HepG2 (cell line): ENCODE measurements around the gene TTC38. TPM values are rescaled to one million over a fixed set of nuclear protein-coding genes. Genes with fewer than 3 reads are reported as not detected.

ENCODE experiments used
- ATAC-seq: fragments of 200-7000 bp; cut with Tn5 transposase; 3 replicates; pipeline ENCODE4 v1.9.1; 2020; ENCODE audit warnings: mild to moderate bottlenecking, moderate library complexity
- BruUV-seq: library from RNA; stranded (reverse); fragments of 400-500 nt; replicated peaks from 2 replicates; lab custom pipeline; 2021; lab: Mats Ljungman, UMichigan
- CTCF ChIA-PET: fragments of 300-600 bp; formaldehyde crosslinking; extraction: SDS; loops from one replicate; lab custom pipeline; 2021; ENCODE audit warnings: low total read pairs, inconsistent platforms, low intra/inter-chr PET ratio; lab: Yijun Ruan, JAX
- POLR2A ChIA-PET: fragments of 350-600 bp; sonication (Branson Sonifier 250); formaldehyde crosslinking; loops from one replicate; lab custom pipeline; 2020; ENCODE audit warnings: antibody characterized with exemption, inconsistent platforms; lab: Yijun Ruan, JAX
- DNase-seq: peaks from one replicate; pipeline ENCODE4 v3.0.0-alpha.2; 2015; ENCODE audit warnings: low spot score
- FAIRE-seq: peaks from 3 replicates; lab custom pipeline; 2011; peaks lifted over from hg19 to GRCh38; lab: Jason Lieb, UNC
- H2AFZ ChIP-seq: one replicate; pipeline ENCODE4 v1.6.1; 2011; ENCODE audit warnings: low read length, inconsistent platforms
- H3K27ac ChIP-seq: fragments of 300-600 bp; 3 replicates; pipeline ENCODE4 v1.8.0; 2011; ENCODE audit warnings: mixed run types, mild to moderate bottlenecking, mixed read lengths, low read length, inconsistent platforms; ENCODE audit not compliant: insufficient read depth; ENCODE audit errors: extremely low read length
- H3K27me3 ChIP-seq, 2 experiments: fragments of 200-600 bp in 1 of 2; 2 replicates in 1 of 2; 3 replicates in 1 of 2; pipeline versions ENCODE4 v1.6.0 to v1.8.0; 2011; ENCODE audit warnings: low read length in 2 of 2, mild to moderate bottlenecking in 2 of 2, moderate library complexity in 2 of 2, inconsistent platforms in 1 of 2; ENCODE audit not compliant: insufficient read depth in 2 of 2, control insufficient read depth in 1 of 2
- H3K36me3 ChIP-seq, 2 experiments: fragments of 200-600 bp in 1 of 2; replicated peaks in 1 of 2; 2 replicates in 1 of 2; 3 replicates in 1 of 2; pipeline versions ENCODE4 v1.5.1 to v1.8.0; 2011; ENCODE audit warnings: low read length in 2 of 2, inconsistent platforms in 1 of 2; ENCODE audit not compliant: insufficient read depth in 2 of 2, control insufficient read depth in 1 of 2
- H3K4me1 ChIP-seq: 2 replicates; pipeline ENCODE4 v1.5.1; 2012; ENCODE audit warnings: low read length, inconsistent platforms; ENCODE audit not compliant: insufficient read depth
- H3K4me2 ChIP-seq: 2 replicates; pipeline ENCODE4 v1.6.0; 2011; ENCODE audit warnings: low read depth, low read length, inconsistent platforms
- H3K4me3 ChIP-seq, 3 experiments: fragments of 200-600 bp in 1 of 3; sonication (generic), shearing (Covaris generic) in 1 of 3; replicated peaks in 1 of 3; 2 replicates each; pipeline ENCODE4 v1.5.1; 2011 to 2016; ENCODE audit warnings: low read length in 3 of 3, inconsistent platforms in 2 of 3, low read depth in 2 of 3, mild to moderate bottlenecking in 2 of 3, control low read depth in 1 of 3, mixed read lengths in 1 of 3; ENCODE audit not compliant: insufficient read depth in 1 of 3
- H3K79me2 ChIP-seq: one replicate; pipeline ENCODE4 v1.6.1; 2011; ENCODE audit warnings: low read length, inconsistent platforms; ENCODE audit not compliant: insufficient read depth
- H3K9ac ChIP-seq: 2 replicates; pipeline ENCODE4 v1.6.0; 2011; ENCODE audit warnings: mild to moderate bottlenecking, low read depth, low read length, inconsistent platforms; ENCODE audit not compliant: insufficient read depth
- H3K9me3 ChIP-seq: 2 replicates; pipeline ENCODE4 v1.5.1; 2012; ENCODE audit warnings: mild to moderate bottlenecking, low read length
- H4K20me1 ChIP-seq: 2 replicates; pipeline ENCODE4 v1.6.0; 2011; ENCODE audit warnings: inconsistent platforms, mild to moderate bottlenecking, low read length, moderate library complexity; ENCODE audit not compliant: insufficient read depth
- AGO2 ChIP-seq: fragments of 200-400 bp; formaldehyde crosslinking; optimal IDR thresholded peaks from 2 replicates; pipeline ENCODE3; 2017; ENCODE audit warnings: mild to moderate bottlenecking, low read depth, low read length, moderate library complexity
- CBX5 ChIP-seq: sonication (generic); formaldehyde crosslinking; IDR thresholded peaks from 2 replicates; pipeline ENCODE4 v1.4.0; 2020; ENCODE audit warnings: missing genetic modification reagents, borderline replicate concordance
- NONO ChIP-seq, 2 experiments: fragments of 450-650 bp in 1 of 2; sonication (generic) in 1 of 2; formaldehyde crosslinking in 1 of 2; IDR thresholded peaks in 1 of 2; conservative IDR thresholded peaks in 1 of 2; 2 replicates each; pipeline versions ENCODE4 v1.6.1 to v1.8.0; 2017 to 2022; ENCODE audit warnings: mild to moderate bottlenecking in 1 of 2, missing genetic modification reagents in 1 of 2, moderate library complexity in 1 of 2
- WGBS: methylation state at CpG from one replicate; pipeline ENCODE4 v1.1.6; 2017; ENCODE audit warnings: low lambda C conversion rate; 5-methylcytosine and 5-hydroxymethylcytosine counted together
- in situ Hi-C: cut with HindIII; loops from 2 replicates; pipeline ENCODE4 v1.10.0; 2017; ENCODE audit warnings: low pct_unique_long_range_greater_than_20kb; ENCODE audit not compliant: extremely low pct_ligation_motif_present
- intact Hi-C: fragments of 100-400 bp; cut with micrococcal nuclease; formaldehyde crosslinking; loops from one replicate; pipeline ENCODE4 v1.10.0; 2022; ENCODE audit not compliant: unreplicated experiment
- polyA plus RNA-seq, 8 experiments: library from polyadenylated mRNA; depleted of rRNA in 3 of 8; stranded (reverse) in 7 of 8; unstranded in 1 of 8; fragments of >200 nt; fragmentation: Illumina TruSeq in 4 of 8; extraction: Trizol in 4 of 8; gene quantifications; 2 replicates each; pipeline versions ENCODE4 v1.2.1 to v1.2.3, GENCODE V29; 2011 to 2016; ENCODE audit warnings: low read depth in 4 of 8, missing spikeins in 1 of 8, mixed read lengths in 1 of 8; ENCODE audit not compliant: insufficient read depth in 1 of 8
- total RNA-seq, 5 experiments: library from RNA; depleted of rRNA; stranded (reverse); fragments of >200 nt; fragmentation: Illumina TruSeq; extraction: Trizol; gene quantifications; 2 replicates each; pipeline ENCODE4 v1.2.3, GENCODE V29; 2016; ENCODE audit warnings: low read depth in 1 of 5

The TTC38 gene
- total and polyA plus RNA-seq, 2 of the 13 experiments (the other 11 are each of a cell fraction or from before 2014, with no cell fraction given): 101 to 105 TPM

- in situ Hi-C loops: no loop called here
- Histone ChIP-seq H2AFZ (no peak overlapping the region), H3K4me2 (no peak overlapping the region), H3K27me3 (no peaks in the 10 kb centered on the region), H3K79me2 (peaks cover 24% of the 10 kb centered on the region), H3K27ac (no peak overlapping the region), H3K9ac (no peak overlapping the region), H3K9me3 (no peaks in the 10 kb centered on the region), H3K4me3 (no peak overlapping the region), H3K4me1 (0 out of 2 replicates have a peak, but pooled peaks cover 5% of the 10 kb centered on the region), H4K20me1 (no peaks in the 10 kb centered on the region), H3K36me3 (peaks cover 8 to 34% of the 10 kb centered on the region in 2 experiments; a peak in 4 of 5 replicates)
- WGBS: 99% methylated on average over 23 of the region's 23 CpGs
- DNase-seq (no peak), FAIRE-seq (no peak), ATAC-seq (no peak)
- BruUV-seq: TSS peak; percentile 70
- POLR2A ChIA-PET: no interaction called here
- intact Hi-C loops: no loop called here
- CTCF ChIA-PET: no interaction called here
- TF ChIP-seq NONO (IDR thresholded peaks at IDR 0.05) (no peak), NONO (CRISPR knock-in tag; conservative IDR thresholded peaks at IDR 0.05) (no peak), AGO2 (peak; percentile 26)
Observed at GRCh38 chr22:46308283-46308988, 40.6 kb downstream of the TTC38 start.

- Histone ChIP-seq H3K79me2 (peaks cover 15% of the 10 kb centered on the region), H3K36me3 (peaks cover 11 to 35% of the 10 kb centered on the region in 2 experiments)
- POLR2A ChIA-PET: no interaction called here
- no peak for FAIRE-seq
- no peak for TF ChIP-seq CBX5
- peak; percentile 26 for TF ChIP-seq AGO2
- TF ChIP-seq, all 625 proteins: peak for 1
- no peak overlapping the region for H3K27ac ChIP-seq
- DNase-seq (no peak), ATAC-seq (no peak)
- no peak overlapping the region for H3K4me2 ChIP-seq
- no peaks in the 10 kb centered on the region for H3K9me3 ChIP-seq
- H3K4me3 ChIP-seq: no peak overlapping the region
- in situ Hi-C loops: loop anchor here (5.0 to 10.0 kb wide), 2 partner anchors 187 to 295 kb away; no protein-coding TSS in a partner anchor
- no peak overlapping the region for H3K9ac ChIP-seq
- CTCF ChIA-PET: no interaction called here
- no peak overlapping the region for H2AFZ ChIP-seq
- WGBS: 96% methylated on average over 13 of the region's 15 CpGs
- no peaks in the 10 kb centered on the region for H3K27me3 ChIP-seq
- no TSS peak for BruUV-seq
- intact Hi-C loops: no loop called here
- no peaks in the 10 kb centered on the region for H3K4me1 ChIP-seq
- no peaks in the 10 kb centered on the region for H4K20me1 ChIP-seq
Observed at GRCh38 chr22:46309526-46310085, 41.8 kb downstream of the TTC38 start.
